Upper lobe of left lung (tissue), 6 donors: ENCODE measurements around the gene LMTK2. TPM values are rescaled to one million over a fixed set of nuclear protein-coding genes. Genes with fewer than 3 reads are reported as not detected.

Experiments
- ATAC-seq, 2 donors: fragments of 200-7000 bp; cut with Tn5 transposase; one replicate each; pipeline ENCODE4 v1.9.1; 2022; ENCODE audit warnings: mild to moderate bottlenecking in 2 of 2, moderate library complexity in 2 of 2; ENCODE audit not compliant: low FRiP score in 2 of 2
- DNase-seq, 2 donors: peaks; one replicate each; pipeline ENCODE4 v3.0.0-alpha.2; 2019 to 2020
- H3K27ac ChIP-seq, 4 donors: fragments of 200-600 bp; sonication (generic); one replicate each; pipeline ENCODE4 v1.5.1; 2016 to 2019
- H3K27me3 ChIP-seq, 4 donors: fragments of 200-600 bp; sonication (generic); one replicate each; pipeline ENCODE4 v1.5.1; 2017 to 2019
- H3K36me3 ChIP-seq, 4 donors: fragments of 200-600 bp; sonication (generic); one replicate each; pipeline ENCODE4 v1.5.1; 2016 to 2019
- H3K4me1 ChIP-seq, 4 donors: fragments of 200-600 bp; sonication (generic); one replicate each; pipeline ENCODE4 v1.5.1; 2018 to 2019
- H3K4me3 ChIP-seq, 4 donors: fragments of 200-600 bp; sonication (generic); one replicate each; pipeline ENCODE4 v1.5.1; 2017 to 2019; ENCODE audit warnings: mild to moderate bottlenecking in 2 of 4, moderate library complexity in 1 of 4
- H3K9me3 ChIP-seq, 4 donors: fragments of 200-600 bp; sonication (generic); one replicate each; pipeline ENCODE4 v1.5.1; 2018 to 2019
- CTCF ChIP-seq, 6 experiments: fragments of 450-650 bp in 4 of 6; fragments of 200-600 bp in 2 of 6; sonication (generic) in 2 of 6; IDR thresholded peaks; one replicate each; pipeline ENCODE4 v1.5.1; 2016 to 2019; ENCODE audit warnings: antibody characterized with exemption in 6 of 6
- EP300 ChIP-seq, 4 donors: sonication (generic); formaldehyde crosslinking; IDR thresholded peaks; one replicate each; pipeline ENCODE4 v1.5.1; 2017; ENCODE audit warnings: antibody characterized with exemption in 4 of 4, control low read depth in 2 of 4
- POLR2A ChIP-seq, 4 donors: fragments of 450-650 bp; IDR thresholded peaks; one replicate each; pipeline ENCODE4 v1.5.1; 2016 to 2017; ENCODE audit warnings: antibody characterized with exemption in 4 of 4, mild to moderate bottlenecking in 2 of 4
- POLR2AphosphoS5 ChIP-seq, 2 donors: sonication (generic); formaldehyde crosslinking; IDR thresholded peaks; one replicate each; pipeline ENCODE4 v1.5.1; 2017; ENCODE audit warnings: antibody characterized with exemption in 2 of 2
- WGBS, 2 donors: methylation state at CpG; one replicate each; pipeline ENCODE4 v1.1.5; 2017 to 2018; 5-methylcytosine and 5-hydroxymethylcytosine counted together
- total RNA-seq, 6 donors: library from RNA; depleted of rRNA in 4 of 6; stranded (reverse); fragments of >200 nt in 4 of 6; gene quantifications; one replicate each; pipeline versions ENCODE4 v1.1.0 to v1.2.1, GENCODE V29; 2016 to 2021
- donor health status: DM: no; HTN: no; CAD: no; lungs with moderate emphysema.
- donor health status: DM: no; HTN: yes; CAD: no; lungs with severe emphysema.

Gene LMTK2
- total RNA-seq, 6 donors from 2014 or later = 27.6 to 65.8 (median 37.5) TPM

GRCh38 chr7:98133621-98134303 lies 27.1 kb downstream of the LMTK2 start:
- ATAC-seq = no peak
- no peaks in the 10 kb centered on the region for H3K27me3 ChIP-seq
- no peak for DNase-seq
- 63 to 68% methylated on average over 4 of the region's 4 CpGs for WGBS, 2 donors
- H3K4me1 ChIP-seq = peaks cover 38 to 69% (median 60%) of the 10 kb centered on the region in 4 donors
- TF ChIP-seq CTCF (IDR thresholded peaks at IDR 0.05) (no peak), EP300 (IDR thresholded peaks at IDR 0.05) (no peak), POLR2AphosphoS5 (IDR thresholded peaks at IDR 0.05) (no peak), POLR2A (IDR thresholded peaks at IDR 0.05) (no peak)
- H3K36me3 ChIP-seq = peaks cover 0 to 13% (median under 1%) of the 10 kb centered on the region in 4 donors
- no peaks in the 10 kb centered on the region for H3K9me3 ChIP-seq
- peak overlapping the region in 1 of 4 donors; percentile 70 for H3K27ac ChIP-seq
- no peak overlapping the region for H3K4me3 ChIP-seq

GRCh38 chr7:98134420-98135228 lies 28.0 kb downstream of the LMTK2 start:
- ATAC-seq (no peak), DNase-seq (no peak)
- Histone ChIP-seq H3K27me3 (no peaks in the 10 kb centered on the region), H3K36me3 (peaks cover 0 to 21% (median 2%) of the 10 kb centered on the region in 4 donors), H3K9me3 (no peaks in the 10 kb centered on the region), H3K4me1 (peaks cover 38 to 69% (median 60%) of the 10 kb centered on the region in 4 donors), H3K27ac (no peak overlapping the region), H3K4me3 (no peak overlapping the region)
- no peak for TF ChIP-seq POLR2AphosphoS5 (IDR thresholded peaks at IDR 0.05)
- no peak for TF ChIP-seq EP300 (IDR thresholded peaks at IDR 0.05)
- no peak for TF ChIP-seq POLR2A (IDR thresholded peaks at IDR 0.05)
- TF ChIP-seq CTCF (IDR thresholded peaks at IDR 0.05) = no peak
- 79 to 85% methylated on average over 9 of the region's 9 CpGs for WGBS, 2 donors

- Histone ChIP-seq H3K27ac (no peak overlapping the region), H3K9me3 (no peaks in the 10 kb centered on the region), H3K36me3 (peaks cover 0 to 30% (median 2%) of the 10 kb centered on the region in 4 donors), H3K27me3 (no peaks in the 10 kb centered on the region), H3K4me1 (peaks cover 36 to 66% (median 56%) of the 10 kb centered on the region in 4 donors), H3K4me3 (no peak overlapping the region)
- ATAC-seq (no peak), DNase-seq (no peak)
- TF ChIP-seq EP300 (IDR thresholded peaks at IDR 0.05) (no peak), POLR2AphosphoS5 (IDR thresholded peaks at IDR 0.05) (no peak), CTCF (IDR thresholded peaks at IDR 0.05) (no peak), POLR2A (IDR thresholded peaks at IDR 0.05) (no peak)
- WGBS, 2 donors = 59 to 65% methylated on average over 5 of the region's 5 CpGs
Measured at GRCh38 chr7:98135984-98136383, 29.3 kb downstream of the LMTK2 start.

DNA sequence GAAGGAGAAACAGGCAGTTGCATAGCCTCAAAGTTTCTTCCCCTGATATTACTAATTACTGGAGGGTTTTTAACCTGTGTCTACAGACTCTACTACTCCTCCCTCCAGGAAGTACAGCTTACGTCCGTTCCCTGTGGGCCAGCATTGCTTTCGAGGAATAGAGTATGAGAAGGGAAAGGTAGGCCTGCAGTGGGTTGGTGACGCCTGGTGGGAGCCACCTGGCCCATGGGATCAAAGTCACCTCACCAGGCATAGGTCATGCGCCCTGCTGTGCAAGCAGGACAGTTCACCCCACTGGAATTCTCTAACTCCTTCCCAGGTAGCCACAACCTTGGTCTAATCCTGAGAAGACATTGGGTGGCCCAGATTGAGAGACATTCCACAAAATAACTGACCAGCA lies 29.8 kb downstream of the LMTK2 start:
- DNase-seq (no peak), ATAC-seq (no peak)
- Histone ChIP-seq H3K4me3 (no peak overlapping the region), H3K27ac (no peak overlapping the region), H3K27me3 (no peaks in the 10 kb centered on the region), H3K36me3 (peaks cover 0 to 34% (median 3%) of the 10 kb centered on the region in 4 donors), H3K9me3 (no peaks in the 10 kb centered on the region), H3K4me1 (peaks cover 32 to 61% (median 52%) of the 10 kb centered on the region in 4 donors)
- no peak for TF ChIP-seq CTCF (IDR thresholded peaks at IDR 0.05)
- no peak for TF ChIP-seq EP300 (IDR thresholded peaks at IDR 0.05)
- no peak for TF ChIP-seq POLR2A (IDR thresholded peaks at IDR 0.05)
- no peak for TF ChIP-seq POLR2AphosphoS5 (IDR thresholded peaks at IDR 0.05)
- 76 to 80% methylated on average over 5 of the region's 5 CpGs for WGBS, 2 donors
